GM12878 (cell line): ENCODE data around the gene SLC4A8. TPM values are rescaled to one million over a fixed set of nuclear protein-coding genes. Genes with fewer than 3 reads are reported as not detected.

Experiments
- CEBPZ ChIP-seq: fragments of 150-350 bp; IDR thresholded peaks from 2 replicates; pipeline ENCODE4 v1.6.1; 2016; ENCODE audit warnings: low read depth, low read length
- CTCF ChIP-seq, 3 experiments: IDR thresholded peaks in 2 of 3; conservative IDR thresholded peaks in 1 of 3; 2 replicates each; pipeline ENCODE4 v1.5.1; 2011; ENCODE audit warnings: low read depth in 3 of 3, low read length in 3 of 3, mild to moderate bottlenecking in 3 of 3, control low read depth in 2 of 3, moderate library complexity in 2 of 3, inconsistent platforms in 1 of 3, mixed read lengths in 1 of 3; ENCODE audit not compliant: control insufficient read depth in 2 of 3, insufficient read depth in 1 of 3; ENCODE audit errors: extremely low read depth in 1 of 3
- CUX1 ChIP-seq: IDR thresholded peaks from 2 replicates; pipeline ENCODE4 v1.6.1; 2012; ENCODE audit warnings: improper control_type of control experiment, low read depth, low read length; ENCODE audit not compliant: insufficient replicate concordance
- EED ChIP-seq: sonication (generic); IDR thresholded peaks from 2 replicates; pipeline ENCODE4 v1.6.1; 2016; ENCODE audit warnings: antibody characterized with exemption, low read depth
- EGR1 ChIP-seq, 2 experiments: IDR thresholded peaks; 1 replicate in 1 of 2; 2 replicates in 1 of 2; pipeline ENCODE4 v1.6.1; 2011 to 2012; ENCODE audit warnings: low read depth in 2 of 2, low read length in 2 of 2, borderline replicate concordance in 1 of 2, mild to moderate bottlenecking in 1 of 2, moderate library complexity in 1 of 2
- ELK1 ChIP-seq: IDR thresholded peaks from 2 replicates; pipeline ENCODE4 v1.6.1; 2012; ENCODE audit warnings: low read depth, low read length, improper control_type of control experiment
- HCFC1 ChIP-seq: fragments of 150-350 bp; IDR thresholded peaks from 2 replicates; pipeline ENCODE4 v1.6.1; 2014; ENCODE audit warnings: low read length
- JUNB ChIP-seq: IDR thresholded peaks from 2 replicates; pipeline ENCODE4 v1.6.1; 2016; ENCODE audit warnings: antibody characterized with exemption, mild to moderate bottlenecking
- NBN ChIP-seq: fragments of 450-650 bp; IDR thresholded peaks from 2 replicates; pipeline ENCODE4 v1.6.1; 2016
- NR2C1 ChIP-seq: fragments of 450-650 bp; IDR thresholded peaks from 2 replicates; pipeline ENCODE4 v1.6.1; 2017; ENCODE audit warnings: antibody characterized with exemption, mild to moderate bottlenecking, moderate library complexity
- NR2F1 ChIP-seq: fragments of 450-650 bp; conservative IDR thresholded peaks from 2 replicates; pipeline ENCODE4 v1.6.1; 2017; ENCODE audit warnings: mild to moderate bottlenecking
- PAX8 ChIP-seq: fragments of 450-650 bp; IDR thresholded peaks from 2 replicates; pipeline ENCODE4 v1.6.1; 2017; ENCODE audit warnings: mild to moderate bottlenecking, moderate library complexity
- POU2F2 ChIP-seq: IDR thresholded peaks from 3 replicates; pipeline ENCODE4 v1.6.1; 2011; ENCODE audit warnings: low read depth, mild to moderate bottlenecking, low read length, borderline replicate concordance
- SREBF2 ChIP-seq: IDR thresholded peaks from 2 replicates; pipeline ENCODE4 v1.6.1; 2012; ENCODE audit warnings: mild to moderate bottlenecking, low read length
- ZNF384 ChIP-seq: IDR thresholded peaks from 2 replicates; pipeline ENCODE4 v1.6.1; 2012; ENCODE audit warnings: low read depth, mild to moderate bottlenecking, low read length, improper control_type of control experiment, borderline replicate concordance
- ZNF622 ChIP-seq: fragments of 450-650 bp; IDR thresholded peaks from 2 replicates; pipeline ENCODE4 v1.6.1; 2017; ENCODE audit warnings: mild to moderate bottlenecking, inconsistent platforms
- polyA plus RNA-seq, 11 experiments: library from polyadenylated mRNA; depleted of rRNA in 4 of 11; unstranded in 6 of 11; stranded (reverse) in 5 of 11; fragments of >200 nt; fragmentation: Nextera tagmentation in 4 of 11; fragmentation: Illumina TruSeq in 1 of 11; extraction: Ambion mirVana in 4 of 11; extraction: Trizol in 1 of 11; gene quantifications; 1 replicate in 1 of 11; 2 replicates in 10 of 11; pipeline versions ENCODE4 v1.2.1 to v1.2.3, GENCODE V29; 2011 to 2016; ENCODE audit warnings: inconsistent platforms in 2 of 11, missing spikeins in 2 of 11, low read depth in 1 of 11
- total RNA-seq, 4 experiments: library from RNA; depleted of rRNA in 3 of 4; stranded (reverse); fragments of >200 nt in 3 of 4; fragmentation: Illumina TruSeq in 1 of 4; extraction: Trizol in 1 of 4; gene quantifications; 2 replicates each; pipeline versions ENCODE4 v1.2.1 to v1.2.3, GENCODE V29; 2013 to 2021

Gene SLC4A8
- total and polyA plus RNA-seq, 10 of the 15 experiments (the other 5 are each of a cell fraction or from before 2014, with no cell fraction given) = 1.4 to 7.7 (median 3.7) TPM

- TF ChIP-seq CUX1 = no peak
- 0 out of 2 replicates have a peak, but pooled peaks have one; percentile 36 for TF ChIP-seq NR2F1
- TF ChIP-seq NR2C1 = no peak
- TF ChIP-seq POU2F2 = no peak
- TF ChIP-seq EGR1 (IDR thresholded peaks at IDR 0.05; ENCODE audit: borderline replicate concordance in 1 of 2, low read depth in 2 of 2, low read length in 2 of 2) = 0 out of 3 replicates have a peak, but pooled peaks of 1 of the 2 experiments have one; percentile 17
- peak; percentile 88 for TF ChIP-seq JUNB
- peak; percentile 62; the same call in 1 of the 2 replicates for TF ChIP-seq NBN
- peak; percentile 79 for TF ChIP-seq EED
- TF ChIP-seq SREBF2 = no peak
- no peak for TF ChIP-seq ELK1
- no peak for TF ChIP-seq PAX8
- peak; percentile 28; the same call in 1 of the 2 replicates for TF ChIP-seq ZNF384
- no peak for TF ChIP-seq ZNF622
- TF ChIP-seq CEBPZ = no peak
- no peak for TF ChIP-seq CTCF (IDR thresholded peaks at IDR 0.05 in 2 of 3, conservative IDR thresholded peaks at IDR 0.05 in 1 of 3; ENCODE audit: control insufficient read depth in 2 of 3, extremely low read depth in 1 of 3, insufficient read depth in 1 of 3, low read depth in 3 of 3, low read length in 3 of 3)
- TF ChIP-seq HCFC1 = no peak
These were observed 29.1 kb upstream of the SLC4A8 start (continued) for GRCh38 chr12:51395283-51396230.
